Measurements from ENCODE around the gene OR51E1.
A peak's percentile ranks its signal among the peaks of the same experiment; 100 is the strongest.

OR51E1 gene, protein sequence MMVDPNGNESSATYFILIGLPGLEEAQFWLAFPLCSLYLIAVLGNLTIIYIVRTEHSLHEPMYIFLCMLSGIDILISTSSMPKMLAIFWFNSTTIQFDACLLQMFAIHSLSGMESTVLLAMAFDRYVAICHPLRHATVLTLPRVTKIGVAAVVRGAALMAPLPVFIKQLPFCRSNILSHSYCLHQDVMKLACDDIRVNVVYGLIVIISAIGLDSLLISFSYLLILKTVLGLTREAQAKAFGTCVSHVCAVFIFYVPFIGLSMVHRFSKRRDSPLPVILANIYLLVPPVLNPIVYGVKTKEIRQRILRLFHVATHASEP

DNA sequence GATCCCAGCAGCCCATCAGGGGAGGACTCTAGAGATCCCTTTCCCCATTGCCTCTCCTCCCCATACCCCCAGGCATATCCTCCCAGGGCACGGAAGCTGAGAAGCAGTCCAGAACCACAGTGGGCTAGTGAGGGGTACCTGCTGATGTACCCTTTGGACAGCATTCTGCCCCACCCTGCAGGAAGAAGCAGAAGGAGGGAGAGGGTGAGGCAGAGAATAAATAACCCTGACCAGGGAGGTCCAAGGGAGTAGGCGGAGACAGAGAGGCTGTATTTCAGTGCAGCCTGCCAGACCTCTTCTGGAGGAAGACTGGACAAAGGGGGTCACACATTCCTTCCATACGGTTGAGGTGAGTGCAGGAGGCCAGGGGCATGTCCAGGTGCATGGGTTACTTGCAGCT is at the start of gene OR51E1:
Gene OR51E1, plus strand, starts transcription at position 301 of the 400 bp plus-strand sequence. CDS start 8,545 bp downstream, outside the sequence.
- no peak for DNase-seq

DNA sequence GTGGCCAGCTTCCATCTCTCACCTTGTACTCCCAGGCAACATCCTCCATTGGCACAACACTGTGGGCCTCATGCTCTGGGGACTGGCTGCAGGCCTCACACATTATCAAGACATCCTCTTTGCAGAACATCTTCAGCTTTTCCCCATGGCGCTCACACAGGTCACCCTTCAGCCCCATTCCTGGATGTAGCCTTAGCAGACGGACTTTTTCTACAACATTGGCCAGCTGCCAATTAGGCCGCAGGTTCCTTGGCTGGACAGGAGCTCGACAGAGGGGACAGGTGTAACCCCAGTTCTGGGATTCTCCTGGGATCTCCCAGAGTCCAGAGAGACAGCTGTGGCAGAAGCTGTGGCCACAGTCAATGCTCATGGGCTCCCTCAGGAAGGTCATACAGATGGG is 38.7 kb upstream of the OR51E1 start:
- no peak for DNase-seq

DNA sequence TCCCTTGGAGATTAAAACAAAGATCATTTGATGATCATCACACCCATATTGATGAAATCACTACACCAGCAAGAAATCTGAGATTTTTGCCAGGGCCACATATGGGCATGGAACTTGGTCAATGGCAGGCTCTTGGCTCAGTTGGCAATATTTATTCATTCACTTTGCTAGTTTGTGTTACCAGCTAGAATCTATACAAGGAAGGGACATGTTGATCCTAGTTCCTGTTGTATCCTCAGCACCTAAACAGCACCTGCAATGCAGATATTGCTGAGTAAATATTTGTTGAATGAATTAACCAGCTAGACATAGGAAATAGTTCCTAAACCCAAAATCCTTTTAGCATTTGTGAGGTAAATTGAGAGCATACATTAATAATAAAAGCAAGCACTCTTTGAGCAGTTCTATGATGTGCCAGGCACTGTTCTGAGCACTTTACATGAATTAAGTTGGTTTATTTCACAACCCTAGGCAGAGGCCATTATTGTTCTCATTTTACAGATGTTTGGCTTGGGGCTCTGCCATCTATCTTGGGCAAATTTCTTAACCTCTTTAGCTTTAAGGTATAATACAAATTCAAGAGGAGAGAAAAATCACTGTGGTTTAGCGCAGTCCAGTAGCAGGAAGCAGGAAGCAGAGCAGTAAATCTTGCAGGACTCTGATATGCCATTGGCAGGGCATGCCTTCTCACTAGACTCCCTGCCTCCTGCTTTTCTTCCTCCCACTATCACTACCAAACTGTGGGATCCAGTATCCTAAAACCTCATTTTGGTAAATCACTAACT is 37.4 kb upstream of the OR51E1 start:
- no peak for DNase-seq

DNA sequence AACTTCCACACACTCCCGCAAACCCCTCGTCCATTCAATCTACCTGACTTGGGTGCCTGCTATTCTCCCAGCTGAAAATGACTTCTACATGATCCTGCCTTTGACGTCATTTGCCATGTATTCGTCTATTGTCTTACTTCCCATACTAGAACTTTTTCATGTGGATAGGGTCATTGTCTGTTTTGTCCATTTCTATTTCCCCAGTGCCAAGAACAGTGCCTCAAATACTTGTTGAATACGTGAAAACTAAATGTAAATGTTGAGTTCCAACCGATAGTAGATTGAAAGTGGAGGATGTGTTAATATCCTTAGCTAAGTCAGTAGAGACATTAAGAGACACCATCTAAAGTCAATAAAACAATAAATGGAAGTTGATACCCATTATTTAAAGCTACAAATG is 36.7 kb upstream of the OR51E1 start:
- DNase-seq: no peak

GRCh38 chr11:4607781-4608666 is 35.8 kb upstream of the OR51E1 start, which contains the start of gene TRIM68:
TSS of gene TRIM68 (minus strand) at chr11:4608231. CDS start at chr11:4605504, 2,727 bp downstream.
- DNase-seq: peak; percentile 93 to 94

GRCh38 chr11:4610258-4610935 is 33.4 kb upstream of the OR51E1 start:
- DNase-seq: no peak

DNA sequence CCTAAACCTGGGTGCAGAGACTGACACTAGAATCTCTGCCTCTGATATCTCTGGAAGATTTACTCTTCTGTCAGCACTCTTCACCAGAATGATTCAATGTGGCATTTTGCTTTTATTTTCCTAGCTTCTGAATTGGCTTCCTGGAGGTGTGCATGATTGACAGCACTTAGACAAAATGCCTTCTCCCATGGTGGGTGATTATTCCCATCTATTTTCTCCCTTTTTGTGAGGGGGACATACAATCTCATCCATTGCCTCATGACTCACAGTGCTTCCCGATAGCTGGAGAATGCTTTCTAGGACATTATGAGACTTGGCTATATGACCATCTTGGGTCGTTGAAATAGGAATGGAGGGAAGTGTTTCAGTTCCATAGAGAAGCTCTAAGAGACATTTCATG is 31.8 kb upstream of the OR51E1 start:
- DNase-seq: no peak

DNA sequence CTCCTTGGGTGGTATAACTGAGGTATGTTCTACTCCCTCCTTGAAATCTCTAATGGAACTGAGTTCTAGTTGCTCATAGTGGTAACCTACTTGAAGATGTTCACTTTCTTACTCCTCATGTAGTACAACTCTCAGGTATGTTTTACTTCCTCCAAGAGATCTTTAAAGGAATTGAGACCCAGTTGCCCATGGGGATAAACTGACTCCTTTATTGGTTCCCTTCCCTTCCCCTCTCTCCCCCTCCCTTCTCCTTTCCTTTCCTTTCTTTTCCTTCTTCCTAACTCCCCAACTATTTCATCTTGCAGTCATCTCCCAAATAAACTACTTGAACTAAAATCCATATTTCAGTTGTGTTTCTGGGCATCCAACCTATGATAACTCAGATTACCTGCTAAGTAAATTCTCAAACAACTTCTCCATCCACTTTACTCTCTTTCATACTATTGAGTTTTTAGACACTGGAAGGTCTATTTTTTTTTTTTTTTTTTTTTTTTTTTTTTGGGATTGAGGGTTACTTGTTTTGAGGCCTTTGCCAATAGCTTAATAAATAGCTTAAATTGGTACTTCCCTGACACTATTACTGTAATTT is 27.8 kb upstream of the OR51E1 start:
- DNase-seq: no peak

DNA sequence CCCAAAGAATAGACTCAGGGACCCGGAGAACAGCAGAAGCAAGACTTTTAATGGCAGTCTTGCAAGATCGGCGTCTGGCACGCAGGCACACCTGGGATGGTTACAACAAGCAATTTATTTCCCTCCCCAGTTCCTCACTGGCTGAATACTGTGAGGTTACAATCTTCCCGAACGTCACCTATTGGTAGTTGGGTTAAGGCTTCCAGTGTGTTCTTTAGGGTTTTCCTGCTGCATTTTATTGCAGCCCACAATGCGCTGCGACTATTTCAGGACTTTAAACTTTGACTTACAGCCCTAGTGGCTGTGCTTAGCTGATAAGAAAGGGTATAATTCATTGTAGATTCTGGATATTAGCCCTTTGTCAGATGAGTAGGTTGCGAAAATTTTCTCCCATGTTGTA is 24.3 kb upstream of the OR51E1 start:
- DNase-seq: no peak

- DNase-seq: peak; percentile 14 to 29
Measured at GRCh38 chr11:4626207-4627099, 17.3 kb upstream of the OR51E1 start.

DNA sequence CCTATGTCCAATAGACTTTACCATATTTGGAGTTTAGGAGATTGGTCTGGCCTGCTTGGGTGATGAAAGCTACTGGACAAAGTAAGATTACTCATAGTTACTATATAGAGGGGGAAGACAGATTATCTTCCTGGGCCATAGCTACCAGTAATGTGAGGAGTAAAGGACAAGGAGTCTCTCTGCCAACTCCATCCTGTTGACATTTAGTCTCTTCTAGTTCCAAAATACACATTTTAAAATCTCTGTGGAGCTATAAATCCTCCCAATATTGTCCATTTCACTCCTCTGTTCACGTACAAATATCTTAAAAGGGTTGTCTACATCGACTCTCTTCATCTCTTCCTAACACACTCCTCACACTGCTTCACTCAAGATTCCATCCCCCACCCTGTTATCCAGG is 7.6 kb upstream of the OR51E1 start:
- DNase-seq: no peak

DNA sequence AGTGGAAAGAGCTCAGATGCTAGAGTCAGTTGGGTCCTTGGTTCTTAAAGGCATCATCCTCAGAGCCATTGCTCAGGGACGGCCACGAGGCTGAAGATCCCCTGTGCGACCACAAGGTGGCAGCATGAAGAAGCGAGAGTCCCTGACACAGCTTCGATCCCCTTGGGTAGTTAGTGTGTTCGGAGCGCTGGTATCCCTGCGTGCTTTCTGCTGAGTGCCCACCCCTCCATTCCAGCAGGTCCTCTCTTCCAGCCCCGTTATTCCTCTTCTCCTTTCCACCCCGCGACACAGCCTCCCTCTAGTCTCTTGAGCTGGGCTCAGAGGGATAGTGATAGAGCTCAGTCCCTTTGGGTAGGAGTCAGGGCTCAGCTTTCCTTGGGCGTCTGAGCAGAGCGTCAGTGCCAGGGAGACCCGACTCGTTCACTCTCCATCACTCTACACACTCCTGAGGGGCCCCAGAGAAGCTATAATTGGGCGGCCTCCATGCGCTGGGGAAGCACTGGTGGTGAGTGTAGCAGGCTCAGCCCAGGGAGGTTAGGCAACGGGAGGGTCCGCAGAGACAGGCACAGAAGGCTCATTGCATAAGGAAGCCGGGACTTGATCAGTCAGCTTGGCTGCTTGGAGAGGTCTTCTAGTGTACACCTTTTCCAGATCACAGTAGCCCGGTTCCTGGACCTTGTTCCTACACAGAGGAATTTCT is 6.7 kb upstream of the OR51E1 start, which contains the start of gene OR51D1:
Gene OR51D1, plus strand, starts transcription at position 516 of the 700 bp plus-strand sequence. CDS start 2,314 bp downstream, outside the sequence.
- DNase-seq: peak; percentile 48 to 67

GRCh38 chr11:4637662-4638047 is 6.1 kb upstream of the OR51E1 start:
- no peak for DNase-seq

- DNase-seq: no peak
Measured at GRCh38 chr11:4639931-4640330, 3.9 kb upstream of the OR51E1 start.

DNA sequence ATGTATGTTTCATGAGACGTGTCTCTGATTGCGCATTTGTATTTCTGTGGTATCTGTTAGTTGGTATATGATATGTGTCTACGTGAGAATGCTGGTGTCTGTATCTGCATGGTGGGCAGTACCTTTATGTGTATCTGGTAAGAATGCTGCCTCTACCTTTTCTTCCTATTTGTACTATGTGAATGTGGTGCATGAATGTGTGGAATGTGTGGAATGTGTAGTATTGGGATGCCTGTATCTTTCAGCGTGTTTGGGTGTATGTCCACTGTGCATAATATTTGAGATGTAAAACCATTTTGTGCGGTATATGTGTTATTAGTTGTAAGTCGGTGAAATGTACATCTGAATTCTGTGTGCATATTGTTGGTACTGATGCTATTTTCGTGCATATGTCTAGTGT is 2.3 kb upstream of the OR51E1 start:
- no peak for DNase-seq

GRCh38 chr11:4642043-4642442 is 1.7 kb upstream of the OR51E1 start:
- DNase-seq: no peak

DNA sequence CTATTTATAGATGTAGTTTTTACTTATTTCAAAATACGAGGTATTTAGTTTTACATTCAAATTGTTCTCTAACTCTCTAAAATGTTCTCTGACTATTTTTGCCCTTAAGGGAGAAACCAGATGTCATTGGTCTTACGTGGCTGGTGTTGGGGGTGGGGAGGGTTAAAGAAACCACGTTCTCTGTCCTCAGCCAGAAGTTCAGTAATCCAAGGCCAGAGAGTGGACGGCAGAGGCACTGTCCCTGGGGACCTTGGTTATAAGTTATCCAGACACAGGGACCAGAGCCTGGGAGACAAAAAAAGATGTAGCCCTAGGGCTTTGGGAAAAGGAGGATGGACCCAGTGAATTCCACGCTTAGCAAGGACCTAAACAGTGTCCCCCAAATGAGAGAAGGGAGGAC is 706 bp upstream of the OR51E1 start:
- DNase-seq: no peak

- no peak for DNase-seq
Measured at GRCh38 chr11:4644233-4644632, 451 bp downstream of the OR51E1 start.

DNA sequence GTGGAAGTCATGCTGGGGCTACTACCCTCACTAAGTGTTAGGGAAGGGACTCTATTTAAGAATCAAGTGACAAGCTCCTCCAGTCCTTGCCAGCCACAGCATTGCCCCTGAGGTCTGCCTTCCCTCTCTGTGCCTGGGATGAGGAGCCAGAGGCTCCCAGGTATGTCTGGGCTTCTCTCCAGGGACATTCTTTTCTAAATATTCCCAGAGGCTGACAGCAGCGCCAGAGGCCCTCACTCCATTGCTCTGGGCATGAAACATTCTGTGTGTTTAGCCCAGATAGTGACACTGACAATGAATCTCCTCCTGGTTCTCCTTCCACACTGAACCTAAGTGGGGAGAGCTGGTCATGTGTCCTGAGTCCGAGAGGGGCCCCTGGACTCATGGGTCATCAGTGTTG is 2.2 kb downstream of the OR51E1 start:
- no peak for DNase-seq

GRCh38 chr11:4647766-4648165 is 4.0 kb downstream of the OR51E1 start:
- DNase-seq: no peak
